Stimulated activated CD8-positive, alpha-beta memory T cell treated with anti-CD3 and anti-CD28 coated beads, Interleukin-4, amount 100 ng/mL, for 24 hours (primary cell): ENCODE data around the gene NOL9.
A peak's percentile ranks its signal among the peaks of the same experiment; 100 is the strongest.

Experiments
- DNase-seq: peaks from one replicate; pipeline ENCODE4 v3.0.0-alpha.2; 2020; ENCODE audit warnings: low read depth

NOL9 gene

GRCh38 chr1:6590046-6590445 is 35.7 kb upstream of the NOL9 start:
- no peak for DNase-seq

DNA sequence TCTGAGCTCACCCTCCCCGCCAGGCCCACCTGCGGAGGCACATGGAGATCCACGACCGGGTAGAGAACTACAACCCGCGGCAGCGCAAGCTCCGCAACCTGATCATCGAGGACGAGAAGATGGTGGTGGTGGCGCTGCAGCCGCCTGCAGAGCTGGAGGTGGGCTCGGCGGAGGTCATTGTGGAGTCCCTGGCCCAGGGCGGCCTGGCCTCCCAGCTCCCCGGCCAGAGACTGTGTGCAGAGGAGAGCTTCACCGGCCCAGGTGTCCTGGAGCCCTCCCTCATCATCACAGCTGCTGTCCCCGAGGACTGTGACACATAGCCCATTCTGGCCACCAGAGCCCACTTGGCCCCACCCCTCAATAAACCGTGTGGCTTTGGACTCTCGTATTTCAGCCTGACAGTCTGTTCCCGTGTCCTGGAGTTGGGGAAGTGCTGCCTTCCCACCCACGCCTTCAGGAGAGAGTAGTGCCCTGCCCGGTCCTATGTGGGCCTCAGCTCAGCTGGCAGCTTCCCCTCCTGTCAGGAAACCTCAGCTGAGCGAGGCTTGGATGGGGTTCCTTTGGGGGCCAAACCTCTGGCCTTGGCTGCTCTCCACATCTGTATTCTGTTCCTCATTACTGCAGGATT is 34.7 kb upstream of the NOL9 start:
- no peak for DNase-seq

GRCh38 chr1:6588128-6588892 is 34.0 kb upstream of the NOL9 start:
- DNase-seq, result no peak

DNA sequence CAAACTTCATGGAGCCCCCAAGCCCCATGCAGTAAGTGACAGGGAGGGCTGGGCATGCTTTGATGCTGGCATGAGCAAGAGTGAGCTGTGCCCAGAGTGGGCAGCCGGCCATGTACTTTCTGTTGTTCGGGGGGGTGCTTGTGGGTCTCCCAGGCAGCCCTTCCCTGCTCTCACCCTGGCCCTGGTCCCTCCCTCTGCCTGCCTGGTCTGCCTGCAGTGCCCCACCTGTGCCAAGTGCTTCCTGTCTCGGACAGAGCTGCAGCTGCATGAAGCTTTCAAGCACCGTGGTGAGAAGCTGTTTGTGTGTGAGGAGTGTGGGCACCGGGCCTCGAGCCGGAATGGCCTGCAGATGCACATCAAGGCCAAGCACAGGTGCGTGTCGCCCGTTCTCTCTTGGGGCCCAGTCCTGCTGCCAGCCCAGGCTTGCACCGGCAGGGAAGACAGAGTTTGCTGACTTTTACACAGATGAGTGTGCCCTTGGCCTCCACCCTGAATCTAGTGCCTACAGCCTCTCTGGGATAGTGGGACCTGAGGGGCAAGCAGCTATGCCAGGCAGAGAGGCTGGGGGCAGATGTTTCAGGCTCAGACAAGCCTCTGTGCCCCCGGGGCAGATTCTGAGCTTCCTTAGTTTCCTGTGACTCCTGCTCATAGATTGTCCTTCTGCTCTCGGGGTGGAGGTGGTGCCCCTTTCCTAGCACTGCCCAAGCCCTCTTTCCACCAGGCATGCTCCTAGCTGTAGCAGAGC is 33.1 kb upstream of the NOL9 start:
- no peak for DNase-seq

GRCh38 chr1:6586404-6586816 is 32.1 kb upstream of the NOL9 start:
- DNase-seq, result no peak

DNA sequence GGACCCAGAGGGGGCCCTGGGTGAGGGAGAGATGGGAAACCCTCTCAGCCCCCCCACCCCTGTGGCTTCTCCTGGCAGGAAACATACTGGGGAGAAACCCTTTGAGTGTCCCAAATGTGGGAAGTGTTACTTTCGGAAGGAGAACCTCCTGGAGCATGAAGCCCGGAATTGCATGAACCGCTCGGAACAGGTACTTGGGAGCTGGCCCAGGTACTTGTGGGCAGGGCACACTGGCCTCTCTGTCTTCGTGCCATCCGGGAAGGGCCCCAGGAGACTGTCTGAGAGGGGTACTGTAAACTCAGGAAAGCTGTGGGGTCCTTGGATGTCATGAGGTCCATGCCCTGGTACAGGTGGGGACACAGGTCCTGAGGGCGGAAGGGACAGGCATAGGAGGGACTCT is 31.5 kb upstream of the NOL9 start:
- no peak for DNase-seq

- DNase-seq, result no peak
Measured at GRCh38 chr1:6585081-6585722, 30.9 kb upstream of the NOL9 start.

- no peak for DNase-seq
Measured at GRCh38 chr1:6584126-6585080, 30.1 kb upstream of the NOL9 start.

- no peak for DNase-seq
Measured at GRCh38 chr1:6582370-6582769, 28.1 kb upstream of the NOL9 start.

DNA sequence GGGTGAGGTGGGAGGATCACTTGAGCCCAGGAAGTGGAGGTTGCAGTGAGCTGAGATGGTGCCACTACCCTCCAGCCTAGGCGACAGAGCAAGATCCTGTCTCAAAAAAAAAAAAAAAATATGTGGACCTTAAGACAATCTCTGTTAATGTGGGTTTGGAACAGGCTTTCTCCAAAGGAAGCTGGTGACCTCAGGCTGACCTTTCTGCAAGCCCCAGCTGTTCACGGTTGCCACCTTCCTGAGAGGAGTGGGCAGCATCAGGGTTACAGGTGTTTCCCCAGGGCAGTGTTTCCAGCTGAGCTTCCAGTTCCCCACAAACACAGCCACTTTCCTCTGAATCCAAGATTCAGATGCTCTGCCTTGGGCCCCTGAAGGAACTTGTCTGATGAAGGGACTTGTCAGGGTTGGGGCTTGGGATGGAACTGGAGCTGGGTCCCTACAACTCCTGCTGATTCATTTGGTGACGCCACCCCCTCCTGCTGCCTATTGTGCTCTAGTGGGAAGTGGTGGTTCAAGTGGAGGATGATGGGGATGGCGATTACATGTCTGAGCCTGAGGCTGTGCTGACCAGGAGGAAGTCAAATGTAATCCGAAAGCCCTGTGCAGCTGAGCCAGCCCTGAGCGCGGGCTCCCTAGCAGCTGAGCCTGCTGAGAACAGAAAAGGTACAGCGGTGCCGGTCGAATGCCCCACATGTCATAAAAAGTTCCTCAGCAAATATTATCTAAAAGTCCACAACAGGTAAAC is 27.4 kb upstream of the NOL9 start:
- no peak for DNase-seq

GRCh38 chr1:6580593-6581409 is 26.5 kb upstream of the NOL9 start:
- DNase-seq, result no peak

- no peak for DNase-seq
Measured at GRCh38 chr1:6580119-6580592, 25.8 kb upstream of the NOL9 start.

GRCh38 chr1:6579374-6580118 is 25.2 kb upstream of the NOL9 start, which contains the start of gene ZBTB48:
Gene ZBTB48 (plus strand): TSS chr1:6579994. CDS start chr1:6580610, 616 bp downstream.
- DNase-seq, result peak; percentile 97

DNA sequence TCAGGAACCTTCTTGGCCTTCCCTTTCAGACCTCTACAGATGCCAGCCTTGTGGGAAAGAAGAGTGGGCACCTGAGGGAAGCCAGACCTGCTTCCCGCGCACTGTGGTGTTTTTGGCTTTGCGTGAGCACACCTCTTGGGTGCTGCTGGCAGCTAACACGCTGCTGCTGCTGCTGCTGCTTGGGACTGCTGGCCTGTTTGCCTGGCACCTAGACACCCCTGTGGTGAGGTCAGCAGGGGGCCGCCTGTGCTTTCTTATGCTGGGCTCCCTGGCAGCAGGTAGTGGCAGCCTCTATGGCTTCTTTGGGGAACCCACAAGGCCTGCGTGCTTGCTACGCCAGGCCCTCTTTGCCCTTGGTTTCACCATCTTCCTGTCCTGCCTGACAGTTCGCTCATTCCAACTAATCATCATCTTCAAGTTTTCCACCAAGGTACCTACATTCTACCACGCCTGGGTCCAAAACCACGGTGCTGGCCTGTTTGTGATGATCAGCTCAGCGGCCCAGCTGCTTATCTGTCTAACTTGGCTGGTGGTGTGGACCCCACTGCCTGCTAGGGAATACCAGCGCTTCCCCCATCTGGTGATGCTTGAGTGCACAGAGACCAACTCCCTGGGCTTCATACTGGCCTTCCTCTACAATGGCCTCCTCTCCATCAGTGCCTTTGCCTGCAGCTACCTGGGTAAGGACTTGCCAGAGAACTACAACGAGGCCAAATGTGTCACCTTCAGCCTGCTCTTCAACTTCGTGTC is 24.5 kb upstream of the NOL9 start:
- DNase-seq, result no peak

- DNase-seq, result no peak
Measured at GRCh38 chr1:6577831-6578525, 23.7 kb upstream of the NOL9 start.

DNA sequence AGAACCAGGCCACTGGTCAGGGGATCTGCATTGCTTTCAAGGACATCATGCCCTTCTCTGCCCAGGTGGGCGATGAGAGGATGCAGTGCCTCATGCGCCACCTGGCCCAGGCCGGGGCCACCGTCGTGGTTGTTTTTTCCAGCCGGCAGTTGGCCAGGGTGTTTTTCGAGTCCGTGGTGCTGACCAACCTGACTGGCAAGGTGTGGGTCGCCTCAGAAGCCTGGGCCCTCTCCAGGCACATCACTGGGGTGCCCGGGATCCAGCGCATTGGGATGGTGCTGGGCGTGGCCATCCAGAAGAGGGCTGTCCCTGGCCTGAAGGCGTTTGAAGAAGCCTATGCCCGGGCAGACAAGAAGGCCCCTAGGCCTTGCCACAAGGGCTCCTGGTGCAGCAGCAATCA is 20.5 kb upstream of the NOL9 start:
- DNase-seq, result no peak

- no peak for DNase-seq
Measured at GRCh38 chr1:6574025-6574620, 19.8 kb upstream of the NOL9 start.
